HepG2 (cell line): ENCODE results near the gene MYL3.

Experiments used
- CAMTA2 ChIP-seq: sonication (generic); formaldehyde crosslinking; IDR thresholded peaks from 2 replicates; pipeline ENCODE4 v1.4.0; 2020; ENCODE audit warnings: mild to moderate bottlenecking, missing genetic modification reagents, borderline replicate concordance
- ETV6 ChIP-seq: sonication (generic); formaldehyde crosslinking; conservative IDR thresholded peaks from 2 replicates; pipeline ENCODE4 v1.4.0; 2020; ENCODE audit warnings: missing genetic modification reagents
- KDM1A ChIP-seq: IDR thresholded peaks from 2 replicates; pipeline ENCODE4 v1.6.1; 2016; ENCODE audit warnings: missing compliant biosample characterization
- LRRFIP1 ChIP-seq: sonication (generic); formaldehyde crosslinking; conservative IDR thresholded peaks from 2 replicates; pipeline ENCODE4 v1.4.0; 2020; ENCODE audit warnings: missing genetic modification reagents
- POLR2AphosphoS2 ChIP-seq: IDR thresholded peaks from 2 replicates; pipeline ENCODE4 v1.6.1; 2011; ENCODE audit warnings: low read depth, low read length, improper control_type of control experiment
- TEAD2 ChIP-seq: sonication (generic); formaldehyde crosslinking; IDR thresholded peaks from 2 replicates; pipeline ENCODE4 v1.9.0; 2021; ENCODE audit warnings: missing genetic modification reagents
- TRIM22 ChIP-seq: fragments of 450-650 bp; IDR thresholded peaks from 2 replicates; pipeline ENCODE4 v1.6.1; 2017
- ZFP90 ChIP-seq: sonication (generic); formaldehyde crosslinking; IDR thresholded peaks from 2 replicates; pipeline ENCODE4 v1.8.0; 2022; ENCODE audit warnings: missing genetic modification reagents, mild to moderate bottlenecking, inconsistent platforms, borderline replicate concordance
- ZNF512 ChIP-seq: sonication (generic); formaldehyde crosslinking; IDR thresholded peaks from 2 replicates; pipeline ENCODE4 v1.4.0; 2020; ENCODE audit warnings: mild to moderate bottlenecking, missing genetic modification reagents
- ZNF781 ChIP-seq: sonication (generic); formaldehyde crosslinking; IDR thresholded peaks from 2 replicates; pipeline ENCODE4 v1.5.1; 2020; ENCODE audit warnings: borderline replicate concordance, mild to moderate bottlenecking, missing genetic modification reagents; ENCODE audit errors: not compliant biosample characterization
- TF ChIP-seq, protein P1 (sequence below): IDR thresholded peaks from 2 replicates; pipeline ENCODE4 v1.6.1; 2012; ENCODE audit warnings: inconsistent platforms

- TF ChIP-seq TRIM22 (no peak), ZFP90 (CRISPR knock-in tag) (no peak), ZNF512 (no peak), CAMTA2 (CRISPR knock-in tag) (no peak), POLR2AphosphoS2 (no peak), KDM1A (CRISPR knock-in tag) (no peak), ETV6 (no peak), ZNF781 (CRISPR knock-in tag) (no peak), TEAD2 (CRISPR knock-in tag) (no peak), LRRFIP1 (no peak)
- TF ChIP-seq, protein P1, sequence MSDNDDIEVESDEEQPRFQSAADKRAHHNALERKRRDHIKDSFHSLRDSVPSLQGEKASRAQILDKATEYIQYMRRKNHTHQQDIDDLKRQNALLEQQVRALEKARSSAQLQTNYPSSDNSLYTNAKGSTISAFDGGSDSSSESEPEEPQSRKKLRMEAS: no peak
Observed at GRCh38 chr3:46848271-46849044, 14.8 kb downstream of the MYL3 start.
